Astrocyte (in vitro differentiated cells and primary cell): ENCODE data around the gene HLCS. TPM values are rescaled to one million over a fixed set of nuclear protein-coding genes. Genes with fewer than 3 reads are reported as not detected.

Experiments
- DNase-seq: peaks from one replicate; pipeline ENCODE4 v3.0.0-alpha.2; 2010; ENCODE audit warnings: low read depth
- FAIRE-seq: peaks from 2 replicates; lab custom pipeline; 2011; peaks lifted over from hg19 to GRCh38; lab: Jason Lieb, UNC
- H2AFZ ChIP-seq: 2 replicates; pipeline ENCODE4 v1.6.0; 2012; ENCODE audit warnings: low read depth, low read length, inconsistent platforms
- H3K27ac ChIP-seq: 2 replicates; pipeline ENCODE4 v1.5.1; 2011; ENCODE audit warnings: low read depth, low read length, inconsistent platforms
- H3K27me3 ChIP-seq: 2 replicates; pipeline ENCODE4 v1.6.0; 2011; ENCODE audit warnings: low read length, inconsistent platforms; ENCODE audit not compliant: insufficient read depth
- H3K36me3 ChIP-seq: 2 replicates; pipeline ENCODE4 v1.5.1; 2011; ENCODE audit warnings: low read length, inconsistent platforms; ENCODE audit not compliant: insufficient read depth
- H3K4me1 ChIP-seq: 2 replicates; pipeline ENCODE4 v1.5.1; 2011; ENCODE audit warnings: low read length, inconsistent platforms; ENCODE audit not compliant: insufficient read depth
- H3K4me2 ChIP-seq: 2 replicates; pipeline ENCODE4 v1.6.0; 2012; ENCODE audit warnings: low read length, inconsistent platforms
- H3K4me3 ChIP-seq: 2 replicates; pipeline ENCODE4 v1.5.1; 2011; ENCODE audit warnings: low read depth, mild to moderate bottlenecking, low read length, inconsistent platforms; ENCODE audit not compliant: insufficient read depth
- H3K79me2 ChIP-seq: 2 replicates; pipeline ENCODE4 v1.6.0; 2012; ENCODE audit warnings: mild to moderate bottlenecking, low read length, inconsistent platforms; ENCODE audit not compliant: insufficient read depth
- H3K9ac ChIP-seq: 2 replicates; pipeline ENCODE4 v1.6.0; 2012; ENCODE audit warnings: mild to moderate bottlenecking, low read length, inconsistent platforms
- H3K9me3 ChIP-seq: 2 replicates; pipeline ENCODE4 v1.5.1; 2012; ENCODE audit warnings: low read depth, mild to moderate bottlenecking, low read length, inconsistent platforms; ENCODE audit not compliant: insufficient read depth
- H4K20me1 ChIP-seq: 2 replicates; pipeline ENCODE4 v1.6.0; 2012; ENCODE audit warnings: low read length, inconsistent platforms; ENCODE audit not compliant: insufficient read depth
- H3K27ac Mint-ChIP-seq: one replicate; pipeline ENCODE4 v1.8.0; 2021; ENCODE audit warnings: mild to moderate bottlenecking, mixed read lengths; ENCODE audit not compliant: unreplicated experiment
- H3K27me3 Mint-ChIP-seq: one replicate; pipeline ENCODE4 v1.8.0; 2021; ENCODE audit warnings: low read depth, mixed read lengths; ENCODE audit not compliant: unreplicated experiment
- H3K36me3 Mint-ChIP-seq: one replicate; pipeline ENCODE4 v1.8.0; 2021; ENCODE audit warnings: low read depth, mixed read lengths; ENCODE audit not compliant: unreplicated experiment
- H3K4me1 Mint-ChIP-seq: one replicate; pipeline ENCODE4 v1.8.0; 2021; ENCODE audit warnings: low read depth, mixed read lengths; ENCODE audit not compliant: unreplicated experiment
- H3K4me3 Mint-ChIP-seq: one replicate; pipeline ENCODE4 v1.8.0; 2021; ENCODE audit warnings: mild to moderate bottlenecking, moderate library complexity, mixed read lengths; ENCODE audit not compliant: unreplicated experiment
- H3K9me3 Mint-ChIP-seq: one replicate; pipeline ENCODE4 v1.8.0; 2021; ENCODE audit warnings: mild to moderate bottlenecking, mixed read lengths; ENCODE audit not compliant: unreplicated experiment
- EZH2 ChIP-seq: IDR thresholded peaks from 2 replicates; pipeline ENCODE4 v1.6.1; 2012; ENCODE audit warnings: mild to moderate bottlenecking, low read length, inconsistent platforms; ENCODE audit not compliant: insufficient read depth
- total RNA-seq: library from RNA; stranded (reverse); gene quantifications from 2 replicates; pipeline ENCODE4 v1.2.1, GENCODE V29; 2021
- TF ChIP-seq, protein P1 (sequence below): IDR thresholded peaks from 2 replicates; pipeline ENCODE4 v1.5.1; 2011; ENCODE audit warnings: low read depth, mild to moderate bottlenecking, inconsistent platforms, low read length, moderate library complexity; ENCODE audit not compliant: insufficient read depth

HLCS gene
- total RNA-seq, 1 donor from 2014 or later, result 20.9 TPM

DNA sequence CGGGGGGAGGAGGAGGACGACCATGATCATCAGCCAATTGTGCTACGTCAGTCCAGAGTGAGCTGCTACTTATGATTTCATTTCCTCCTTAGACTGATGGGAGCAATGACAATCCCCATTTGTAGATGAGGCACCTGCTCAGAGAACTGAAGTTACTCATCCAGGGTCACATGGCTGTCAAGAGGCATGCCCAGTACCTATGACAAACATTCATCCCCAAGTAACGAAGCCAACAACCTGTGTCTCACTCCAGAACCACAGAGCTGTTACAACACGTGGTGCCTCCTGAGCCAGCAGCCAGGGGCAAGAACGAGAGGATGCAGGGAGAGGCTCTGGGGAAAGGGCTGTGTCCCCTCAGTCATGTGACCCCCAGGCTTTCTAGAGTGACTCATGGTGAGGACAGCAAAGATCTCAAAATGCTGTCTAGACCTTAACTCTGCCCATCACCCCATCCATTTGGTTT lies 173.9 kb downstream of the HLCS start:
- H3K36me3 Mint-ChIP-seq, result peaks cover 16% of the 10 kb centered on the region
- FAIRE-seq, result no peak

GRCh38 chr21:36791695-36792470 lies 174.6 kb downstream of the HLCS start:
- no peak for FAIRE-seq
- no peak overlapping the region for H3K4me3 Mint-ChIP-seq
- peak overlapping the region; percentile 20 for H3K4me2 ChIP-seq

More for the DNA sequence above, 173.9 kb downstream of the HLCS start:
- Histone ChIP-seq H3K36me3 (no peaks in the 10 kb centered on the region), H4K20me1 (no peaks in the 10 kb centered on the region), H3K79me2 (no peaks in the 10 kb centered on the region), H3K27ac (no peak overlapping the region), H3K4me2 (peak overlapping the region; percentile 20), H2AFZ (no peak overlapping the region), H3K4me3 (no peak overlapping the region), H3K9ac (no peak overlapping the region), H3K27me3 (no peaks in the 10 kb centered on the region), H3K9me3 (no peaks in the 10 kb centered on the region), H3K4me1 (peaks cover 5% of the 10 kb centered on the region)
- no peaks in the 10 kb centered on the region for H3K27me3 Mint-ChIP-seq
- H3K4me3 Mint-ChIP-seq, result no peak overlapping the region
- H3K9me3 Mint-ChIP-seq, result peaks cover 15% of the 10 kb centered on the region
- TF ChIP-seq, protein P1, sequence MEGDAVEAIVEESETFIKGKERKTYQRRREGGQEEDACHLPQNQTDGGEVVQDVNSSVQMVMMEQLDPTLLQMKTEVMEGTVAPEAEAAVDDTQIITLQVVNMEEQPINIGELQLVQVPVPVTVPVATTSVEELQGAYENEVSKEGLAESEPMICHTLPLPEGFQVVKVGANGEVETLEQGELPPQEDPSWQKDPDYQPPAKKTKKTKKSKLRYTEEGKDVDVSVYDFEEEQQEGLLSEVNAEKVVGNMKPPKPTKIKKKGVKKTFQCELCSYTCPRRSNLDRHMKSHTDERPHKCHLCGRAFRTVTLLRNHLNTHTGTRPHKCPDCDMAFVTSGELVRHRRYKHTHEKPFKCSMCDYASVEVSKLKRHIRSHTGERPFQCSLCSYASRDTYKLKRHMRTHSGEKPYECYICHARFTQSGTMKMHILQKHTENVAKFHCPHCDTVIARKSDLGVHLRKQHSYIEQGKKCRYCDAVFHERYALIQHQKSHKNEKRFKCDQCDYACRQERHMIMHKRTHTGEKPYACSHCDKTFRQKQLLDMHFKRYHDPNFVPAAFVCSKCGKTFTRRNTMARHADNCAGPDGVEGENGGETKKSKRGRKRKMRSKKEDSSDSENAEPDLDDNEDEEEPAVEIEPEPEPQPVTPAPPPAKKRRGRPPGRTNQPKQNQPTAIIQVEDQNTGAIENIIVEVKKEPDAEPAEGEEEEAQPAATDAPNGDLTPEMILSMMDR, result no peak
- no peak for TF ChIP-seq EZH2
- no peak overlapping the region for H3K27ac Mint-ChIP-seq
- peak; percentile 44 for DNase-seq
- H3K4me1 Mint-ChIP-seq, result peaks cover 5% of the 10 kb centered on the region

More at GRCh38 chr21:36791695-36792470, 174.6 kb downstream of the HLCS start:
- H3K9me3 Mint-ChIP-seq, result peaks cover 15% of the 10 kb centered on the region
- H3K36me3 Mint-ChIP-seq, result peaks cover 16% of the 10 kb centered on the region
- Histone ChIP-seq H3K9ac (no peak overlapping the region), H3K27me3 (no peaks in the 10 kb centered on the region), H3K4me1 (peaks cover 5% of the 10 kb centered on the region), H3K4me3 (no peak overlapping the region), H3K27ac (no peak overlapping the region), H3K36me3 (no peaks in the 10 kb centered on the region), H3K9me3 (no peaks in the 10 kb centered on the region), H3K79me2 (no peaks in the 10 kb centered on the region), H4K20me1 (no peaks in the 10 kb centered on the region), H2AFZ (no peak overlapping the region)
- no peaks in the 10 kb centered on the region for H3K27me3 Mint-ChIP-seq
- peaks cover 5% of the 10 kb centered on the region for H3K4me1 Mint-ChIP-seq
- DNase-seq, result no peak
- H3K27ac Mint-ChIP-seq, result no peak overlapping the region
- TF ChIP-seq, protein P1, result no peak
- TF ChIP-seq EZH2, result no peak
